ENCODE data around the gene NSUN7. TPM values are rescaled to one million over a fixed set of nuclear protein-coding genes. Genes with fewer than 3 reads are reported as not detected.

The NSUN7 gene
- total and polyA plus RNA-seq, 2 of the 13 experiments (the other 11 are each of a cell fraction or from before 2014, with no cell fraction given): 0.05 TPM; not detected in 1

DNA sequence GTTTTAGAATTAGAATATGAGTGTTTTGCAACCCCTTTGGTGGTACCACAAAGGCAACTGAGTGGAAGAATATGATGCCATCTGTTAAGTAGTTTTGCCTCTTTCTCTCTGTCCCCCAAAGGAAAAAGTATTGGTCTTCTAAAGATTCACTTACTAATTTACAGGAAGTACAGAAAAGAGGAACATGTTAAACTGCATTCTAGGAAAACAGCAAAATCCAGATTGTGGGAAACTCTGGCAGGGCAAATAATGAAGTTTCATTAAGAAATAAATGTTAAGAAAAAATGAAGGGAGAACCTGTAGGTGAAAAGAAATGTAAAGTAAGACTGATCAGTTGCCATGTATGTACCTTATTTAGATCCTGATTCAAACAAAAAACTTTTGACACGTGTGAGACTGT, 39.3 kb downstream of the NSUN7 start (continued):
- no peak for TF ChIP-seq STAT6 (CRISPR knock-in tag; IDR thresholded peaks at IDR 0.05; ENCODE audit: borderline replicate concordance)
- no peak for TF ChIP-seq HMG20B (CRISPR knock-in tag; conservative IDR thresholded peaks at IDR 0.05)
- TF ChIP-seq, protein P1, sequence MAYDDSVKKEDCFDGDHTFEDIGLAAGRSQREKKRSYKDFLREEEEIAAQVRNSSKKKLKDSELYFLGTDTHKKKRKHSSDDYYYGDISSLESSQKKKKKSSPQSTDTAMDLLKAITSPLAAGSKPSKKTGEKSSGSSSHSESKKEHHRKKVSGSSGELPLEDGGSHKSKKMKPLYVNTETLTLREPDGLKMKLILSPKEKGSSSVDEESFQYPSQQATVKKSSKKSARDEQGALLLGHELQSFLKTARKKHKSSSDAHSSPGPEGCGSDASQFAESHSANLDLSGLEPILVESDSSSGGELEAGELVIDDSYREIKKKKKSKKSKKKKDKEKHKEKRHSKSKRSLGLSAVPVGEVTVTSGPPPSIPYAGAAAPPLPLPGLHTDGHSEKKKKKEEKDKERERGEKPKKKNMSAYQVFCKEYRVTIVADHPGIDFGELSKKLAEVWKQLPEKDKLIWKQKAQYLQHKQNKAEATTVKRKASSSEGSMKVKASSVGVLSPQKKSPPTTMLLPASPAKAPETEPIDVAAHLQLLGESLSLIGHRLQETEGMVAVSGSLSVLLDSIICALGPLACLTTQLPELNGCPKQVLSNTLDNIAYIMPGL (CRISPR knock-in tag; IDR thresholded peaks at IDR 0.05; ENCODE audit: borderline replicate concordance in 1 of 2, low read depth in 1 of 2): no peak
- TF ChIP-seq TARDBP (CRISPR knock-in tag; IDR thresholded peaks at IDR 0.05): no peak
- TF ChIP-seq ZSCAN20 (CRISPR knock-in tag; IDR thresholded peaks at IDR 0.05; ENCODE audit: borderline replicate concordance): no peak
- TF ChIP-seq ZNF816 (CRISPR knock-in tag; IDR thresholded peaks at IDR 0.05; ENCODE audit: borderline replicate concordance): no peak

- Histone ChIP-seq H3K4me3 (replicated peaks in 1 of 3; ENCODE audit: insufficient read depth in 1 of 3, low read depth in 2 of 3, low read length in 3 of 3) (no peak overlapping the region), H3K9ac (ENCODE audit: insufficient read depth, low read depth, low read length) (no peak overlapping the region), H3K4me2 (ENCODE audit: low read depth, low read length) (no peak overlapping the region), H4K20me1 (ENCODE audit: insufficient read depth, low read length) (no peaks in the 10 kb centered on the region), H3K79me2 (ENCODE audit: insufficient read depth, low read length) (no peaks in the 10 kb centered on the region), H3K9me3 (ENCODE audit: low read length) (no peaks in the 10 kb centered on the region), H3K27me3 (ENCODE audit: control insufficient read depth in 1 of 2, insufficient read depth in 2 of 2, low read length in 2 of 2) (no peaks in the 10 kb centered on the region), H2AFZ (ENCODE audit: low read length) (no peak overlapping the region), H3K27ac (ENCODE audit: extremely low read length, insufficient read depth, low read length) (no peak overlapping the region), H3K36me3 (replicated peaks in 1 of 2; ENCODE audit: control insufficient read depth in 1 of 2, insufficient read depth in 2 of 2, low read length in 2 of 2) (no peaks in the 10 kb centered on the region), H3K4me1 (ENCODE audit: insufficient read depth, low read length) (no peaks in the 10 kb centered on the region)
- CTCF ChIA-PET (ENCODE audit: low intra/inter-chr PET ratio, low total read pairs): no interaction called here
- in situ Hi-C loops (cut with HindIII; ENCODE audit: extremely low pct_ligation_motif_present, low pct_unique_long_range_greater_than_20kb): no loop called here
- intact Hi-C loops (cut with micrococcal nuclease; ENCODE audit: unreplicated experiment): no loop called here
- no peak for FAIRE-seq
- no peak for ATAC-seq
- no peak for DNase-seq (ENCODE audit: low spot score)
- no TSS peak for BruUV-seq (replicated peaks)
- WGBS (ENCODE audit: low lambda C conversion rate): 43% methylated on average over 3 of the region's 3 CpGs
- POLR2A ChIA-PET: no interaction called here
- TF ChIP-seq, protein P2, sequence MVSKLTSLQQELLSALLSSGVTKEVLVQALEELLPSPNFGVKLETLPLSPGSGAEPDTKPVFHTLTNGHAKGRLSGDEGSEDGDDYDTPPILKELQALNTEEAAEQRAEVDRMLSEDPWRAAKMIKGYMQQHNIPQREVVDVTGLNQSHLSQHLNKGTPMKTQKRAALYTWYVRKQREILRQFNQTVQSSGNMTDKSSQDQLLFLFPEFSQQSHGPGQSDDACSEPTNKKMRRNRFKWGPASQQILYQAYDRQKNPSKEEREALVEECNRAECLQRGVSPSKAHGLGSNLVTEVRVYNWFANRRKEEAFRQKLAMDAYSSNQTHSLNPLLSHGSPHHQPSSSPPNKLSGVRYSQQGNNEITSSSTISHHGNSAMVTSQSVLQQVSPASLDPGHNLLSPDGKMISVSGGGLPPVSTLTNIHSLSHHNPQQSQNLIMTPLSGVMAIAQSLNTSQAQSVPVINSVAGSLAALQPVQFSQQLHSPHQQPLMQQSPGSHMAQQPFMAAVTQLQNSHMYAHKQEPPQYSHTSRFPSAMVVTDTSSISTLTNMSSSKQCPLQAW (CRISPR knock-in tag; IDR thresholded peaks at IDR 0.05): no peak
- TF ChIP-seq ZMYM4 (CRISPR knock-in tag; IDR thresholded peaks at IDR 0.05) (no peak), KAT2B (IDR thresholded peaks at IDR 0.05; ENCODE audit: borderline replicate concordance, low read depth, low read length) (no peak), IKZF1 (IDR thresholded peaks at IDR 0.05) (no peak), U2AF1 (optimal IDR thresholded peaks at IDR 0.05; ENCODE audit: low read depth, low read length) (no peak), TCF7 (IDR thresholded peaks at IDR 0.05; ENCODE audit: low read depth) (no peak), BRD4 (CRISPR knock-in tag; IDR thresholded peaks at IDR 0.05) (no peak), ZNF281 (CRISPR knock-in tag; IDR thresholded peaks at IDR 0.05; ENCODE audit: borderline replicate concordance) (no peak), ZNF337 (CRISPR knock-in tag; IDR thresholded peaks at IDR 0.05; ENCODE audit: borderline replicate concordance, low read depth) (no peak)
Measured at GRCh38 chr4:40789771-40790170, 40.0 kb downstream of the NSUN7 start.

Data from HepG2 (cell line).